ENCODE measurements around the gene GDF7.

DNA sequence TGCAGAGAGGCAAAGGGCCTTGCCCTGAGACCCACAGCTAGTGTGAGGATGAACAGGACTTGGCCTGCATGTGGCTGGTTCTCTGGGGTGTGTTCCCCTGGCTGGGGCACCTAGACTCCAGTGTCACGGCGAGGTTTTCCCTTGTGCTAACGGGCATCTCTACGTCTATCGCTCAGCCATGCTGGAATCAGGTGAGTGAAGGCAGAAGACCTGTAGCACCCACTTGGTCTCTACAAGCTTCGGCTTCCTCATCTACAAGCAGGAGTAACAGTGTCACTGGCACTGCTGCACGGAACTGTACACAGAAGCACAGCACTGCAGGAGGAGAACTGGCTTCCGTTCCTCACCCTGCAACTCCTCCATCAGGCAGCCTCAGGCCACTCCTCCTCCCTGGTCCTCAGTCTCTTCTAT, 46.7 kb upstream of the GDF7 start:
- TF ChIP-seq, protein P1, sequence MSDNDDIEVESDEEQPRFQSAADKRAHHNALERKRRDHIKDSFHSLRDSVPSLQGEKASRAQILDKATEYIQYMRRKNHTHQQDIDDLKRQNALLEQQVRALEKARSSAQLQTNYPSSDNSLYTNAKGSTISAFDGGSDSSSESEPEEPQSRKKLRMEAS (IDR thresholded peaks at IDR 0.05), result no peak
- TF ChIP-seq GTF2F1 (IDR thresholded peaks at IDR 0.05; ENCODE audit: borderline replicate concordance, low read depth, low read length), result no peak
- TF ChIP-seq, protein P2, sequence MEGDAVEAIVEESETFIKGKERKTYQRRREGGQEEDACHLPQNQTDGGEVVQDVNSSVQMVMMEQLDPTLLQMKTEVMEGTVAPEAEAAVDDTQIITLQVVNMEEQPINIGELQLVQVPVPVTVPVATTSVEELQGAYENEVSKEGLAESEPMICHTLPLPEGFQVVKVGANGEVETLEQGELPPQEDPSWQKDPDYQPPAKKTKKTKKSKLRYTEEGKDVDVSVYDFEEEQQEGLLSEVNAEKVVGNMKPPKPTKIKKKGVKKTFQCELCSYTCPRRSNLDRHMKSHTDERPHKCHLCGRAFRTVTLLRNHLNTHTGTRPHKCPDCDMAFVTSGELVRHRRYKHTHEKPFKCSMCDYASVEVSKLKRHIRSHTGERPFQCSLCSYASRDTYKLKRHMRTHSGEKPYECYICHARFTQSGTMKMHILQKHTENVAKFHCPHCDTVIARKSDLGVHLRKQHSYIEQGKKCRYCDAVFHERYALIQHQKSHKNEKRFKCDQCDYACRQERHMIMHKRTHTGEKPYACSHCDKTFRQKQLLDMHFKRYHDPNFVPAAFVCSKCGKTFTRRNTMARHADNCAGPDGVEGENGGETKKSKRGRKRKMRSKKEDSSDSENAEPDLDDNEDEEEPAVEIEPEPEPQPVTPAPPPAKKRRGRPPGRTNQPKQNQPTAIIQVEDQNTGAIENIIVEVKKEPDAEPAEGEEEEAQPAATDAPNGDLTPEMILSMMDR (IDR thresholded peaks at IDR 0.05; ENCODE audit: control extremely low read depth in 1 of 3, insufficient read depth in 1 of 3, low read depth in 1 of 3, low read length in 3 of 3), result no peak

Measured in H1 (cell line).